ENCODE data around the gene HEATR1.

The HEATR1 gene

DNA sequence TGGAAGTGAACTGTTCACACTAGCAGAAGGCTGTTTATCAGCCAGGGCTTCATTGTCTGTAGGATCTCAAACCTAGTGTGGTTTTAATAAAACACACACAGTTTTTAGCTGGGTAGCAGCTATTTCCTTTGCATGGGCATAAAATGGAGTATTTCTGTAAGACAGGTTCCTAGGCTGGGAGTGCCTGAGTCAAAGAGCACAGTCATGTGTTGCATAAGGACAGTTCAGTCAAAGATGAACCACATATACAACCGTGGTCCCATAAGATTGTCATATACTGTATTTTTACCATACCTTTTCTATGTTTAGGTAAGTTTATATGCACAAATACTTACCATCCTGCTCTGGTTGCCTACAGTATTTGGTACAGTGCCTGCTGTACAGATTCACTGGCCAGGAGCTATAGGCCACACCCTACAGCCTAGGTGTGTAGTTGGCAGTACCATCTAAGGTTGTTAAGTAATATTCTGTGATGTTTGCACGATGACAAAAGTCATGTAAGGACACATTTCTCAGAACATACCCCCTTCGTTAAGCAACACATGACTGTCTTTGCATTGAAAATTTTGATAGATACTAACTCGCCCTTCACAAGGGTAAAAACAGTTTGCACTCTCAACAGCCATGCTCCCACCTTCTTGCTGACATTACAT lies 63.4 kb downstream of the HEATR1 start:
- DNase-seq (ENCODE audit: extremely low read depth, low read depth) = no peak
- TF ChIP-seq, protein P1, sequence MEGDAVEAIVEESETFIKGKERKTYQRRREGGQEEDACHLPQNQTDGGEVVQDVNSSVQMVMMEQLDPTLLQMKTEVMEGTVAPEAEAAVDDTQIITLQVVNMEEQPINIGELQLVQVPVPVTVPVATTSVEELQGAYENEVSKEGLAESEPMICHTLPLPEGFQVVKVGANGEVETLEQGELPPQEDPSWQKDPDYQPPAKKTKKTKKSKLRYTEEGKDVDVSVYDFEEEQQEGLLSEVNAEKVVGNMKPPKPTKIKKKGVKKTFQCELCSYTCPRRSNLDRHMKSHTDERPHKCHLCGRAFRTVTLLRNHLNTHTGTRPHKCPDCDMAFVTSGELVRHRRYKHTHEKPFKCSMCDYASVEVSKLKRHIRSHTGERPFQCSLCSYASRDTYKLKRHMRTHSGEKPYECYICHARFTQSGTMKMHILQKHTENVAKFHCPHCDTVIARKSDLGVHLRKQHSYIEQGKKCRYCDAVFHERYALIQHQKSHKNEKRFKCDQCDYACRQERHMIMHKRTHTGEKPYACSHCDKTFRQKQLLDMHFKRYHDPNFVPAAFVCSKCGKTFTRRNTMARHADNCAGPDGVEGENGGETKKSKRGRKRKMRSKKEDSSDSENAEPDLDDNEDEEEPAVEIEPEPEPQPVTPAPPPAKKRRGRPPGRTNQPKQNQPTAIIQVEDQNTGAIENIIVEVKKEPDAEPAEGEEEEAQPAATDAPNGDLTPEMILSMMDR (IDR thresholded peaks at IDR 0.05; ENCODE audit: low read depth, low read length) = no peak

DNA sequence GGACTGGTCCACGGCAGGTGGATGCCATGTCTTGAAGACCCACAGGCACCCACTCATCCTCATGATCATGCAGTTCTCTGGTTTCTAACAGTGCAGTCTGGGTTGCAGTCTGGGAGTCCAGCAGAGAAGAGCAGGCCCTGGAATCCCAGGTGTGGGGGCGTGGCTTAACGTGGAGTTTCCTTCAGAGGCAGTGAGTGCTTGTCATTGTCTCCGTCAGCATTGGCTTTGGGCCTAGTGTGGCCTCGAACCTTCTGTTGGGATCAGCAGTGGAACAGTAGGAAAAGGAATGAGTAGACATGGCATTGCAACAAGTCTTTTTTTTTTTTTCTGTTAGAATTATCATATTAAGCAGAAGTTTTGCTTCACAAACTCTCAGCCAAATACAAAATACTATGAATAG lies 67.8 kb downstream of the HEATR1 start:
- DNase-seq (ENCODE audit: extremely low read depth, low read depth) = no peak
- TF ChIP-seq, protein P1 (IDR thresholded peaks at IDR 0.05; ENCODE audit: low read depth, low read length) = no peak

GRCh38 chr1:236535662-236536161 lies 68.6 kb downstream of the HEATR1 start:
- no peak for DNase-seq (ENCODE audit: extremely low read depth, low read depth)
- TF ChIP-seq, protein P1 (IDR thresholded peaks at IDR 0.05; ENCODE audit: low read depth, low read length) = no peak

GRCh38 chr1:236535190-236535589 lies 69.1 kb downstream of the HEATR1 start:
- TF ChIP-seq, protein P1 (IDR thresholded peaks at IDR 0.05; ENCODE audit: low read depth, low read length) = no peak
- DNase-seq (ENCODE audit: extremely low read depth, low read depth) = no peak

- DNase-seq (ENCODE audit: extremely low read depth, low read depth) = no peak
- TF ChIP-seq, protein P1 (IDR thresholded peaks at IDR 0.05; ENCODE audit: low read depth, low read length) = no peak
These were observed 70.1 kb downstream of the HEATR1 start for GRCh38 chr1:236534151-236534651.

DNA sequence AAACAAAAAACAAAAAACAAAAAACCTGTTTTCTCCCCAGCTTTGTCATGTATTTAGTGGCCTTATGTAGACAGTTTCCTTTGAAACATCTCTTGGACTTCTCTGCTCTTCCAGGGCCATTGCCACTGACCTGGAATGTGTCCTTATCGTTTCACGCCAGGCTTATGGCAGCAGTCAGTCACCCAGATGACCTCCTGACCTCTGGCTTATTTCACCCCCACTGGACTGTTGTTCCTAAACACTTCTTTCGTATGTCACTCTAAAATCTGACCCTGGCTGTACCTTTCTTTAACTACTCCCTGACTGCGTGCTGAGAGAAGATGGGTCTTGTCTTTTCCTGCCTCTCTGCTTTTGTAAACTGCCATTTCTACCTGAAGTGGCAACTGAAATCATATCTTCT lies 71.5 kb downstream of the HEATR1 start:
- TF ChIP-seq, protein P1 (IDR thresholded peaks at IDR 0.05; ENCODE audit: low read depth, low read length) = no peak
- no peak for DNase-seq (ENCODE audit: extremely low read depth, low read depth)

DNA sequence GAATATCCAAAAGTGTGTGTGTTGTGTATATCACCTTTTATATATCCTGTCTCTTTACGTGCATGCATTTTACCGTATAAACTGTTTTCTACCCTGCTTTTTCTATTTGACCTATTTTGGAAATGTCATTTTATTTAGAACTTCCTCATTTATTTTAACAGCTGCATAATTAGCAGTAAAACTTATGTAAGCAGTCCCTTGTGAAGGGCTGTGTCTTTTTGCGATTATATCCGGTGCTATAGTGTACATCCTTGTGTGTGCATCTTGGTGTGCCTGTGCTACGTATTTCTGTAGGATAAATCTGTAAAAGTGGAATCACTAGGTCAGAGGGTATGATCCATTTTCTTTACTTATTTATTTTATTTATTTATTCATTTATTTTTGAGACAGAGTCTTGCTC lies 73.4 kb downstream of the HEATR1 start:
- TF ChIP-seq, protein P1 (IDR thresholded peaks at IDR 0.05; ENCODE audit: low read depth, low read length) = no peak
- no peak for DNase-seq (ENCODE audit: extremely low read depth, low read depth)
